Stimulated activated CD4-positive, alpha-beta T cell treated with anti-CD3 and anti-CD28 coated beads, Interleukin-1b, Interleukin-23, amount 100 ng/mL, for 24 hours (primary cell): ENCODE data around the gene BCAP29.
"Not testable (repeated sequence)": the region's sequence is repeated elsewhere in the genome, so short reads cannot be mapped to it uniquely, and the experiment has no call there.

Source experiments
- DNase-seq, 4 experiments: peaks; one replicate each; pipeline ENCODE4 v3.0.0-alpha.2; 2020; ENCODE audit warnings: low read depth in 4 of 4, low spot score in 1 of 4

BCAP29 gene

DNA sequence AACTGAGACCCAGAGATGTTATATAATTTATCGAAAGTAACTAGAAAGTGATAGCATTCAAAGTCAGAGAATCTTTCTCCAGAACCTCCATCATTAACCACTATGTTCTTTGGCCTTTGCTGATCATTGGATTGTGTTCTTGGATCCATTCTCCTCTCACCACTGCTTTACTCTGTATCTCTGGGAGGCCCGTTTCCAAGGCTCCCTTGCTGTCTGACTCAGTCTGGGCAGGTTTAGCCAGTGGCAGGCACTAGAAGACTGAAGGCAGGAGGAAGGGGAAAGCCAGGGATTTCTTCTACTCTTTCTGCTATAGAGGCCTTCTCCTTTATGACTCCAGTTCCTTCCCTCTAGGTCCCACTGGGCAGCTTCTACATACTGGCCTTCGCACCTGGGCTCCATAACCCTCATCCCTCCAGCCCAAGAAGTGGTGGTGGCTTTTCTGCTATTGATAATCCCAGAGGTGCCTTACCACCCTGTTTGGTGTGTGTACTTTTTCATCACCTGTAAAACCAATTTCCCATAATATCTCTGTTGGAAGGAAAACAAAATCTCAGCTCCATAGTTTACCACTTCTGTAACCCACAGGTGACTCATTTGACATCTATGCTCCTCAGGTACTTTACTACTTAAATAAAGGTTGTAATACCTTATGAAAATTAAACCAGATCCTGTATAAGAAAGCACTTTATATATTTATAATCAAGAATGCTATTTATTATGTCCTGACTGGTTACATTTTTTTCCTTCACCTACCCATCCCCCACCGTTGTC lies 36.0 kb downstream of the BCAP29 start:
- no peak for DNase-seq

DNA sequence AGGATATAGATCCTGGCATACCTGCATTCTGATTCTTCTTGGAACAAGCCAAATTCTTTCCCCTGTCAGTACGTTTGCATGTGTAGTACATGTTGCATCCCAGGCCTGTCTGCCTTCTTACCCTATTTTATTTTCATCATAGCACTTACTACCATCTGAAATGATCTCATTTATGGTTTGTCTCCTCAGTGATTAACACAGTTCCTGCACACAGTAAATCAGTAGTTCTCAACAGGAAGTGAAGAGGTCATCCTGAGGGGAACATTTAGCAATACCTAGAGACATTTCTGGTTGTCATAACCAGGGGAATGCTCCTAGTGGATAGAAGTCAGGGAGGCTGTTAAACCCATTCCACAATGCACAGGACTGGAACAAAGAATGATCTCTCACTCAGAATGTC lies 42.4 kb downstream of the BCAP29 start:
- DNase-seq = no peak

DNA sequence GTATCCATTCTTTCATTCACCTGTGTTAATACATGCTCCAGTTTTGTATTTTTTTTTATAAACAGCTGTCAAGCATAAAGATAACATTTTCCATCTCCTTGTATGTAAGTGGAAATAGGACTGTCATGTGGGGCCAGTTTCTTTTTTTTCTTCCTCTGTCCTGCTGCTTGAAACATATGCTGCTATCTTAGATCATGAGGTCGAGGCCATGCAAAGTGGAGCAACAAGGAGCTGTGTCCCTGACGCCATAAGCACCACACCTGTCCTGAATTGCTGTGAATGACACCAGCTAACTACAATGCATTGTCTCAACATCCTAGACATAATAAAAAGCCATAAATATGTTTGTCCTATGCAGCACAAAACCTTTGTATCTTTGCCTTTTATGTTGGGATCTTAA lies 42.8 kb downstream of the BCAP29 start:
- no peak for DNase-seq

DNA sequence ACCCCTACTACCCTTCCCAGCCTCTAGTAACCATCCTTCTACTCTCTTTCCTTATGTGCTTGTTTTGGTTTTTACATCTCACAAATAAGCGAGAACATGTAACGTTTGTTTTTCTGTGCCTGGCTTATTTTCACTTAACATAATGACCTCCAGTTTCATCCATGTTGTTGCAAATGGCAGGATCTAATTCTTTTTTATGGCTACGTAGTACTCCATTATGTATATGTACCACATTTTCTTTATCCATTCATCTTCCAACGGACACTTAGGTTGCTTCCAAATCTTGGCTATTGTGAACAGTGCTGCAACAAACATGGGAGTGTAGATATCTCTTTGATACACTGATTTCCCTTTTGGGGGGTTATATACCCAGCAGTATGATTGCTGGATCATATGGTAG lies 47.0 kb downstream of the BCAP29 start:
- no peak for DNase-seq

DNA sequence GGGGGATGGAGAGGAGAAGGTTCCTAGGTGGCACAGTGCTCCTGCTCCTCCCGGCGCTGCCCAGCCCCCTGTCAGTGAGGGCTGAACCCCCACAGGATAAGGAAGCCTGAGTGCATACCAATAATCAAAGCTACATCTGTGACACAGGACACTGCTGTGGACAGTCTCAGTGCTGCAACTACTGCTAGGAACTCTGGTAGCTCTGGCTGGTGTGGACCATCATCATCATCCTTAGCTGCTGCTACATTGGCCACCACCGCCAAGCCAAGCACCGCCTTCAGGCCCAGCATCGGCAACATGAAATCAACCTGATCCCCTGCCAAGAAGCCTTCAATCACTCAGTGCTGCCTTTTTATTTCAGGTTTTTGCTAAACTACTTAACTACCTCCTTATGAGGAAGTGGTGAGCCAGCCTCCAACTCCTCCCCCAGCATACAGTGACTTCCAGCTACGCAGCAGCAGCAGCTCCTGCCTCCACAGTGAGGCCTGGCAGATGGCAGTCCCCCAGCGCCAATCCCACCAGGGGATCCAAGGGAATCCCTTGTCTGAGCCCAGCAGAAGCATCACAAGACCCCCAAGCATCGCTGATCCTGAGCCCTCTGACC lies 48.5 kb downstream of the BCAP29 start:
- no peak for DNase-seq

DNA sequence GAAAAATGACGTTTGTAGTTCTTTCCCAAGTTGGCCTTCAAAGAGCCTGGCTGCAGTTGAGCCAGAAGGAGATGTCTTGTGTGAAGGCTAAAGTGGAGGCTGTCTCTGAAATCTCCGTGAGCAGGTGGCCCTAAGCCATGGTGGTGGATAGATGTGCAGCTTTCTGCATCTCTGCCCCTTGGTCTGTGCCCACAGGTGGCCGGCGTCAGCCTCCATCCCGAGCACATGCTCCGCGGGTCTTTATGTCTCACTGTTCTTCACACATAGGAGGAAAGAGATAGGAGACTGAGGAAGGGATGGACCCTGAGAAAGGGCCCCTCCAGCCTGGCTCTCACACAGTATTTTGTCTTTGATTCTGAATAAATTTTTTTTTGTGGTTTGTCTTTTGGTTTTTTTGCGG lies 50.3 kb downstream of the BCAP29 start:
- DNase-seq = no peak

DNA sequence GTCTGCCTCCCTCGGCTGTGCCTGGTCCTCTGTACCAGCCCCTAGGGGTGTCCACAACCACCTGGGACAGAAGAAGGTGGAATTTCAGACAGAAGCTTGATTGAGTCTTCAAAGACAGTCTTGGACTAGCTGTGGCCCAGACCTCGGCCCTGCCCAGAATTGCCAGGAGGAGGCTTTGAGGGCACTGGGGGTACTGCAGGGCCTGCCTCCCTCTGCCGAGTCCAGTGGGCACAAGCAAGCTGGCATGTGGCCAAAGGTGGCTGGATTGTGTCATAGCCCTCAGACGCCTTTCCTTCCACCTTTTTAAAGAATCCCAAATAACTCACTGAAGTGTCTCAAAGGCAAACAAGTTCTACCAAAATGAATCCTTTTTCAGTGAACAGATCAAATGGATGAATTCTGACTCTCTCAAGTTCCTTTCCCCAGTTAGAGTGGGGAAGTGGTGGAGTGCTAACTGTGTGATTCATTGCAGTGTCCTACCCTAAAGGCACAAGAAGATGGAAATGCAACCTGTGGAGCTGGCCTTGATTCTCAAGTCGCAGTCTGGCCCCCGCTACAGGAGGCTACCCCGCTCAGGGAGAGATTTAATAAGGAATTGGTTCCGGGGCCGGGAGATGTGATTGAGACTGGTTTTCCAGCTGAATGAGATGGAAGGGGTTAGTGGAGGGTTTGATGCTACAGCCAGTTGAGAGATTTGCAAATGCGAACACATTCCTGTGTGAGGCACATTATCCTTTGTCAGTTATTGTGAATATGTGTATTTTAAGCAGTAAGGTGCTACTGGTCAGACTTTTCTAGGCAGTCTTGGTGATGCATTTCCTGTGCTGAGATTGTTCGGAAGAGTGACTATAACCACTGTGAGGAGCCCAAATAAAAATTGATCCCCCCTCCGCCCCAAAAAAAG lies 51.8 kb downstream of the BCAP29 start:
- no peak for DNase-seq

DNA sequence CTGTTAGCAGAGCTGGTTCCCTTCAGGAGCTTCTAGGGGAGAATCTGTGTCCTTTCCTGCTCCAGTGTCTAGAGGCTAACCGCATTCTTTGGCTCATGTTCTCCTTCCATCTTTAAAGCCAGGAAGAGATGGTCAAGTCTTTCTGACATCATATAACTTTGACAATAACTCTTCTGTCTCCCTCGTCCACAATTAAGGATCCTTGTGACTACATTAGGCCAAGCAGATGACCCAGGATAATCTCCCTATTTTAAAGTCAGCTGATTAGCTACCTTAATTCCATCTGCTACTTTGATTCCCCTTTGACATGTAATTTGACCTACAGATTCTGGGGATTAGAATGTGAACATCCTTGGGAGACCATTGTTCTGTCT lies 52.4 kb downstream of the BCAP29 start:
- no peak for DNase-seq

DNA sequence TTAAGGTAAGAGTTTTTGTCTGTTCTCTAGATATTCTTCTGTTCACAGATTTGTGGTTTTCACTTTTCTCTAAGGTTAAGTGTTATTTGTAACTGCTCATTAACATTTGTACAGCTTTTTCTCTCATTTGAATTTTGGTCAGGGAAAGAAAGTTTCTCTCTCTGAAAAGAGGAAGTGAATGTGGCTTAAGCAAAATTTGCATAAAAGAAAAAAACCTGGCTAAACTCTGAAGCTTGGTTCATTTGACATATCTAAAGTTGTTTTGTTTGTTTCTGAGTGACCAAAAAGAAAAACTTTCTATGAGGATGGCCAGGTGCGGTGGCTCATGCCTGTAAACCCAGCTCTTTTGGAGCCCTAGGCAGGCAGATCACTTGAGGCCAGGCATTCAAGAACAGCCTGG lies 58.5 kb downstream of the BCAP29 start:
- no peak for DNase-seq

DNA sequence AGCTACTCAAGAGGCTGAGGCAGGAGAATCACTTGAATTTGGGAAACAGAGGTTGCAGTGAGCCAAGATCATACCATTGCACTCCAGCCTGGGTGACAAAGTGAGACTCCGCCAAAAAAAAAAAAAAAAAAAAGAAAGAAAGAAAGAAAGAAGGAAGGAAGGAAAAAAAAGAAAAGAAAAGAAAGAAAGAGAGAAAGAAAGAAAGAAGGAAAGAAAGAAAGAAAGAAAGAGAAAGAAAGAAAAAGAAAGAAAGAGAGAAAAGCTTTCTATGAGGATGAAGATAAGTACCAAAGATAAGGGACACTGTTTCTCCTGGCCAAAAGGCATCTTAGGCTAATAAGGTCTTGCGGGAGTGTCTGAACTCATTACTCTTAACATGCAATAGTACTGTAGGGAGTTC lies 59.0 kb downstream of the BCAP29 start:
- not testable (repeated sequence) for DNase-seq

DNA sequence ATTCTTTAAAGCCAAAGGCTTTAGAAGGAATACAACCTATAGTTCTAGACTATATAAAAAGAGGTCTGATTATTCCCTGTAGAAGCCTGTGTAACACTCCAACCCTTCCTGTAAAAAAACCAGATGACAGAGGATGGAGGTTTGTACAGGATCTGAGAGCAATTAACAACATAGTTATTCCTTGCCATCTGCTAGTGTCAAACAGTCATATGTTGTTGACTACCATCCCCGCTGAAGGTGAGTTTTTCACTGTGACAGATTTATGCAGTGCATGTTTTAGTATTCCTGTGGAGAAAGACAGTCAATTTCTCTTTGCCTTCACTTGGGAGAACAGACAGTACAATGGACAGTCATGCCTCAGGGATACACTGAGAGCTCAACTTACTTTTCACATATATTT lies 61.6 kb downstream of the BCAP29 start:
- DNase-seq = no peak

DNA sequence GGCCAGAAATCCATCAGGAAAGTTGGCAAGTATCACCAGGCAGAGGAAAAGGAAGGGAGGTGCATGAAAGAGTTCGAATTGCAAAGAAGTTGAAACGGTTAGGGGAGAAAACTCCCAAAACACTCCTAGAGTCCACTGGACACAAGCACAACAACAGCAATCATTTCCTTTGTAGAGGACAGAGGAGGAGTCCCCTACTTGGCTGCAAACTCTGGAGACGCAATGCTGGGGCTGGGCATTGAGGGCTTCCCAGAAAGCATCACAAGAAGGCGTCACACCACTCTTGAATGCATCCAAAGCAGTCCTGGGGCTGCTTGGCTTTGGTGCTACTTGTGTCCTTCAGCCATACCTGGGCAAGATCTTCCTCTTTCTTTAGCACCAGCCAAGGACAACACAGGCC lies 62.5 kb downstream of the BCAP29 start:
- DNase-seq = no peak

DNA sequence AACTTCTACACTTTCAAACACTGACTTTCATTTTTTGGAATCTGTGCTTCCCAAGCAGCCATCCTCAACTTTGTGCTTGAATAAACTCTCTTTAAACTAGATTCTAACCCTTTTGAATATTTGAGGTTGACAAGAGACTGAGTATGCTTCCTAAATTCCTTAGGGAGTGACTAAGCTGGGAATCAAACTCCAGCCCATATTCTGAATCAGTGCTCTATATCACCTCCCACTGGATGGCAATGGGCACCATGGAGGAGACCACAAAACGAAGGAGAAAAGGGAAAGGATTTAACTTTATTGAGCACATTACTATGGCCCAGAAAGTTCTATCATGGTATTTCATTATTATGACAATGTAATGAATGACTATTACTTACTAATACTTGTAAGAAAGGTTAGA lies 63.4 kb downstream of the BCAP29 start:
- DNase-seq = no peak

DNA sequence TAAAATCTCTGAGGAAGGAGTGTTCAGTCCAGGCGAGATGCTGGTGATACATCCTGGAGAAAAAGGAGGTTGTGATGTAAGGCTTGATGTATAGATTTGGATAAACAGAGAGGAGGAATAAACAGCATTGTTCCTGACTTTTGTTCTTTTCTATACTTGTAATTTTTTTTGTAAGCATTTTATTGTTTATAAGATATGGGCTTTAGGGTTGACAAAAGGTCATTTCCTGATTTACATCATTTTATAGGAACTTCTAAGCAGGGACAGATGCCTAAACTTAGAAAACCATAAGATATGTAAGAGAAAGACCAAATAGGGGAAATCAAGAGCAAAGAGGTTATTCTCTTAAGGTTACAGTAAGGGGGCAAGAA lies 63.9 kb downstream of the BCAP29 start:
- DNase-seq = no peak

DNA sequence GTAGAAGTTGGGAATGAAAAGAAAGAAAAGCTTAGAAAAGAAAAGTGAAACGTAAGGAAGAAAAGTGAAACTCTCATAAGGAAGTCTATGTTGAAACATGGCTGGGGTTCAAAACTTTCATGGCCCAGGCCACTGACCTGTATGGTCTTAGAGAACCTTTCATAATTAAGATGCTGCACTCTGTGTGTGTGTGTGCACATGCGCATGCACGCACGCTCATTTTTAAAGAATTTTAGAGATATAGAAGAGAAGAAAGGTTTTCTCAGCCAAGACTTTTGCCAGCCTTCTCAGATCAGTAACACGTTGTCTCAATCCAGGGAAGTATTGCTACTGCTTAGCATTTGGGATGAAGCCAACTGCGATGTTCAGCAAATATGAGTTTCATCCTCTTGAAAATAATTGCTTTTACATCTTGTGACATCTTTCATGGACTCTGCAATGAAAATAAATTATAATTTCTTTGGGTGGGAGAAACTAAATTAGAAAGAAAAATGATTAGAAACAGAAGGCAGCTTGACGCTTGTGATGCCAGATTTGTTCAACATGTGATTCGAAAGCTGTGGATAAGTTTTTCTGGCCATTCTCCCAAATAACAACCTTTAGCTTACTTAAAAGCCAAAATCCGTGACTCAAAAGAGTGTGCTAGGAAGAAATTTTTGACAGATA lies 64.4 kb downstream of the BCAP29 start:
- DNase-seq = no peak

DNA sequence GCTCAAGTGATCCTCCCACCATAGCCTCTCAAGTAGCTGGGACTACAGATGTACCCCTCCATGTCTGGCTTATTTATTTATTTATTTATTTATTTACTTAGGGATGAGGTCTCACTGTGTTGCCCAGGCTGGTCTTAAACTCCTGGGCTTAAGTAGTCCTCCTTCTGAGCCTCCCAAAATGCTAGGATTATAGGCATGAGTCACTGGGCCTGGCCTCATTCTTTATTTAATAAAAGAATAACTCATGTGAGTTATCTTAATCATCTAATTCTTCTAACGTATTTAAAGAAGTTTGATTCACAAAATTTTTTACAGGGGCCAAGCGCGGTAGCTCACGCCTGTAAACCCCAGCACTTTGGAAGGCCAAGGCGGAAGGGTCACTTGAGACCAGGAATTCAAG lies 72.6 kb downstream of the BCAP29 start:
- no peak for DNase-seq

DNA sequence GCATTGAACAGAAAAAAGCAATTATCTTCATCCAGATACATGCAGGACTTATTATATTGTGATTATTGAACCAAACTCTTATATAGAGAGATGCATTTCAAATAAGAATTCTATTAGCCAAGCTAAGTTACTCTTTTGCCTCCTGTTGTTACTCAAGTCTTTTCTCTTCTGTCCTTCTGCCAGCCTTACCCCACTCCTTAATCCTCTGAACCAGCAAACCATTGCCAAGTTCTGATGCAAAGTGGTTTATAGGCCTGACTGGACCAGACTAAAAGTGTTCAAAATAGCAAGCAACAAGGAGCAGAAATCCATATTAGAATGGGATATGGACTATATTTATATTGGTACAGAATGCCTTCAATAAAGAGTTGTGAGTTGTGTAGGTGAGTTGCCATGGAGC lies 78.4 kb downstream of the BCAP29 start:
- DNase-seq = no peak

DNA sequence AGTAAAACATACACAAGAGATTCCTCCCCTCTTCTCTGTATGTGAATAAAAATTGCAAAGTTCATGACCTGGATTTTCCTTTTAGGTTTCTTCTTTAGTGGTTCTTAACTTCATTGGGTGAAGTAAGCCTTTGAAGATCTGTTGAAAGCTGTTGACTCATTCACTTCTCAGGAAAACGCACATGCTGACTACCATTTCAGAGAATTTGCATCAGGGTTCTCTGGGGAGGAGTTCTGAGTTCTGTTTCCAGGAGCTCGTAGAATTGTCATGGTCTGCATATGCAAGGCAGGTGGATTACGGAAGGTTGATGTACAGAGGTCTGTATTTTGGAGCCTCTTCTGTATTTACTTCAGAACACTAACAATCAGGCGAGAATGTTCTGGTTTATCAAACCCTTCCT lies 79.6 kb downstream of the BCAP29 start:
- peak in 1 of 4 experiments; percentile 34 for DNase-seq

DNA sequence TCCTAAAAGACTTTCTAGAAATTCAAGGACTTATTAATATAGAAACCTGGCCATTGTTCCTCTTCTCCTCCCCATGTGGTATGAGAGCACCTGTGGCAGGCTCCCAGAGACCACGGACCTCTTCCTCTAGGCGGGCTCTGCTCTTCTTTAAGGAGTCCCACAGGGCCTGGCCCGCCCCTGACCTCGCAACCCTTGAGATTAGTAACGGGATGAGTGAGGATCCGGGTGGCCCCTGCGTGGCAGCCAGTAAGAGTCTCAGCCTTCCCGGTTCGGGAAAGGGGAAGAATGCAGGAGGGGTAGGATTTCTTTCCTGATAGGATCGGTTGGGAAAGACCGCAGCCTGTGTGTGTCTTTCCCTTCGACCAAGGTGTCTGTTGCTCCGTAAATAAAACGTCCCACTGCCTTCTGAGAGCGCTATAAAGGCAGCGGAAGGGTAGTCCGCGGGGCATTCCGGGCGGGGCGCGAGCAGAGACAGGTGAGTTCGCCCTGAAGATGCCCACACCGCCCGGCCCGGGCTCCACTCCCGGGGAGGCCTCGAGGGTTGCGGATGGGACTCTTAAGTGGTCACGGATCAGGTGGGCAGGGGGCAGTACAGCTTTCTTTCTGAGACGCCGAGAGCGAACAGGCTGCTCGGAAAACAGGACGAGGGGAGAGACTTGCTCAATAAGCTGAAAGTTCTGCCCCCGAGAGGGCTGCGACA lies 80.5 kb downstream of the BCAP29 start, which contains the start of gene SLC26A4:
Gene SLC26A4, plus strand, starts transcription at position 448 of the 700 bp plus-strand sequence. CDS start 814 bp downstream, outside the sequence.
- DNase-seq = peak in 2 of 4 experiments; percentile 2 to 47

DNA sequence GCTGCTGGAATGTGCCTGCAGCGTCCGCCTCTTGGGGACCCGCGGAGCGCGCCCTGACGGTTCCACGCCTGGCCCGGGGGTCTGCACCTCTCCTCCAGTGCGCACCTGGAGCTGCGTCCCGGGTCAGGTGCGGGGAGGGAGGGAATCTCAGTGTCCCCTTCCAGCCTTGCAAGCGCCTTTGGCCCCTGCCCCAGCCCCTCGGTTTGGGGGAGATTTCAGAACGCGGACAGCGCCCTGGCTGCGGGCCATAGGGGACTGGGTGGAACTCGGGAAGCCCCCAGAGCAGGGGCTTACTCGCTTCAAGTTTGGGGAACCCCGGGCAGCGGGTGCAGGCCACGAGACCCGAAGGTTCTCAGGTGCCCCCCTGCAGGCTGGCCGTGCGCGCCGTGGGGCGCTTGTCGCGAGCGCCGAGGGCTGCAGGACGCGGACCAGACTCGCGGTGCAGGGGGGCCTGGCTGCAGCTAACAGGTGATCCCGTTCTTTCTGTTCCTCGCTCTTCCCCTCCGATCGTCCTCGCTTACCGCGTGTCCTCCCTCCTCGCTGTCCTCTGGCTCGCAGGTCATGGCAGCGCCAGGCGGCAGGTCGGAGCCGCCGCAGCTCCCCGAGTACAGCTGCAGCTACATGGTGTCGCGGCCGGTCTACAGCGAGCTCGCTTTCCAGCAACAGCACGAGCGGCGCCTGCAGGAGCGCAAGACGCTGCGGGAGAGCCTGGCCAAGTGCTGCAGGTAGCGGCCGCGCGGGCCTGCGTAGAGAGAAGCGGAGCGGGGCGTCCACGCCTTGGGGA lies 81.2 kb downstream of the BCAP29 start:
- peak in 3 of 4 experiments; percentile 28 to 46 (median 38) for DNase-seq
